Thyroid gland (tissue), 4 donors: ENCODE results near the gene GTF2H1. TPM values are rescaled to one million over a fixed set of nuclear protein-coding genes. Genes with fewer than 3 reads are reported as not detected.

Source experiments
- DNase-seq, 2 donors: peaks; one replicate each; pipeline ENCODE4 v3.0.0-alpha.2; 2019
- H3K27ac ChIP-seq, 3 donors: fragments of 200-600 bp; sonication (generic); 1 replicate in 2 of 3; 2 replicates in 1 of 3; pipeline ENCODE4 v1.5.1; 2016 to 2019; ENCODE audit warnings: mild to moderate bottlenecking in 1 of 3, moderate library complexity in 1 of 3
- H3K27me3 ChIP-seq: fragments of 200-600 bp; sonication (generic); one replicate; pipeline ENCODE4 v1.5.1; 2019
- H3K36me3 ChIP-seq, 2 donors: fragments of 200-600 bp; sonication (generic); one replicate each; pipeline ENCODE4 v1.5.1; 2016 to 2019
- H3K4me1 ChIP-seq, 2 donors: fragments of 200-600 bp; sonication (generic); one replicate each; pipeline ENCODE4 v1.5.1; 2017 to 2019
- H3K4me3 ChIP-seq, 3 donors: fragments of 200-600 bp; sonication (generic); replicated peaks in 1 of 3; 1 replicate in 2 of 3; 2 replicates in 1 of 3; pipeline ENCODE4 v1.5.1; 2016; ENCODE audit warnings: mild to moderate bottlenecking in 1 of 3
- H3K9me3 ChIP-seq: fragments of 200-600 bp; sonication (generic); one replicate; pipeline ENCODE4 v1.5.1; 2017
- CTCF ChIP-seq, 6 experiments: fragments of 200-600 bp in 3 of 6; fragments of 450-650 bp in 3 of 6; sonication (generic) in 3 of 6; IDR thresholded peaks; one replicate each; pipeline ENCODE4 v1.5.1; 2016 to 2019; ENCODE audit warnings: antibody characterized with exemption in 6 of 6, mild to moderate bottlenecking in 2 of 6, inconsistent platforms in 1 of 6, moderate library complexity in 1 of 6
- POLR2A ChIP-seq, 2 donors: fragments of 450-650 bp; IDR thresholded peaks; one replicate each; pipeline ENCODE4 v1.6.1; 2017; ENCODE audit warnings: antibody characterized with exemption in 2 of 2, mild to moderate bottlenecking in 2 of 2, moderate library complexity in 1 of 2
- WGBS, 2 donors: methylation state at CpG; one replicate each; pipeline ENCODE4 v1.1.5; 2017; 5-methylcytosine and 5-hydroxymethylcytosine counted together
- intact Hi-C: fragments of 100-400 bp; cut with DNase I; formaldehyde crosslinking; loops from one replicate; pipeline ENCODE4 v1.15.1; 2023
- total RNA-seq, 4 donors: library from RNA; depleted of rRNA; stranded (reverse); fragments of >200 nt; gene quantifications; one replicate each; pipeline ENCODE4 v1.2.3, GENCODE V29; 2016

The GTF2H1 gene
- 10 to 100 TPM; 61.9 to 81.4 (median 72.4) TPM for total RNA-seq

GRCh38 chr11:18321969-18322711 is at the start of gene GTF2H1, which contains the start of gene HPS5:
Gene GTF2H1, plus strand, starts transcription at chr11:18322567. Its CDS starts 10,508 bp downstream, at chr11:18333075.
Gene HPS5, minus strand, starts transcription at chr11:18322140. Its CDS starts 4,282 bp downstream, at chr11:18317858.
- WGBS, 2 donors = 0 to 1% methylated on average over 26 to 36 of the region's 61 CpGs
- H3K27ac ChIP-seq = peak within 1 kb of the TSS; percentile 98 to 100 (median 98)
- peaks cover 27 to 32% of the 10 kb centered on the region in 2 donors for H3K4me1 ChIP-seq
- no peaks in the 10 kb centered on the region for H3K9me3 ChIP-seq
- TF ChIP-seq CTCF (IDR thresholded peaks at IDR 0.05) (no peak), POLR2A (IDR thresholded peaks at IDR 0.05) (peak in 1 of 2 donors; percentile 85)
- DNase-seq = peak; percentile 96
- no peaks in the 10 kb centered on the region for H3K36me3 ChIP-seq
- intact Hi-C loops = loop anchor here (5.0 kb wide), 2 partner anchors 75 to 310 kb away; partner anchors contain the start of gene SPTY2D1
- peak within 1 kb of the TSS; percentile 84 to 100 (median 91) for H3K4me3 ChIP-seq
- no peaks in the 10 kb centered on the region for H3K27me3 ChIP-seq

DNA sequence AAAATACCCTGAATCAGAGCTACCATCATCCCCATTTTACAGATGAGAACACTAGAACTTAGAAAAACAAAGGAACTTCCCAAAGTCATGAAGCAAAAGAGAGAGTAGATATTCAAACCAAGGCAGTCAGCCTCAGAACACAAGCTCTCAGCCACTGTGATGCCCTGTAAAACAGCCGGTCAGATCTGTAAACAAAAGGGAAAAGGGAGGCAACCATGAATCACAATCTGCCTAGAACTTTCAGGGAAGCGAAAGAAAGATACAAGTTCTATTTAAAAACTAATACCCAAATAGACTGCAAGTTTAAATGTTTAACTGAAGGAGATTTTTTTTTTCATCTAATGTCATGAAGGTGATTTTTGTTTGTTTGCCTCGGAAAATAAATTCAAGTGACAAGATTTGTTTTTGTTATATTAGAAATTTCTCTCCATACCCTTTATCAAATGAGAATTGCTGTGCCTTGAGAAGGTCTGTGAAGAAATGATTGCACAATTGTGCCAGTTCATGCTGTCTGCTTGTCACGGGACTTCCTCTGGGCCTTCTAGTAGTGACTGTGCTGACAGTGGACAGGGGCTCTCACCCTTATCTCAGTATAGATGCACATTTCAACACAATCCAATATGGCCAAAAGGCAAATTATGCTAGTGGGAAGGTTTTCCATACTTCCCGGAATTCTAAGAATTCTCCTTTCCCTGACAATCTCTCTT is 44.6 kb upstream of the GTF2H1 start:
- no peak for TF ChIP-seq CTCF (IDR thresholded peaks at IDR 0.05)
- TF ChIP-seq POLR2A (IDR thresholded peaks at IDR 0.05) = no peak
- H3K9me3 ChIP-seq = no peaks in the 10 kb centered on the region
- intact Hi-C loops = no loop called here
- no peak overlapping the region for H3K27ac ChIP-seq
- WGBS, 2 donors = 91% methylated on average over 5 of the region's 5 CpGs
- DNase-seq = no peak
- no peaks in the 10 kb centered on the region for H3K27me3 ChIP-seq
- H3K4me1 ChIP-seq = no peaks in the 10 kb centered on the region
- peaks cover 15 to 20% of the 10 kb centered on the region in 2 donors for H3K36me3 ChIP-seq
- H3K4me3 ChIP-seq = no peak overlapping the region

DNA sequence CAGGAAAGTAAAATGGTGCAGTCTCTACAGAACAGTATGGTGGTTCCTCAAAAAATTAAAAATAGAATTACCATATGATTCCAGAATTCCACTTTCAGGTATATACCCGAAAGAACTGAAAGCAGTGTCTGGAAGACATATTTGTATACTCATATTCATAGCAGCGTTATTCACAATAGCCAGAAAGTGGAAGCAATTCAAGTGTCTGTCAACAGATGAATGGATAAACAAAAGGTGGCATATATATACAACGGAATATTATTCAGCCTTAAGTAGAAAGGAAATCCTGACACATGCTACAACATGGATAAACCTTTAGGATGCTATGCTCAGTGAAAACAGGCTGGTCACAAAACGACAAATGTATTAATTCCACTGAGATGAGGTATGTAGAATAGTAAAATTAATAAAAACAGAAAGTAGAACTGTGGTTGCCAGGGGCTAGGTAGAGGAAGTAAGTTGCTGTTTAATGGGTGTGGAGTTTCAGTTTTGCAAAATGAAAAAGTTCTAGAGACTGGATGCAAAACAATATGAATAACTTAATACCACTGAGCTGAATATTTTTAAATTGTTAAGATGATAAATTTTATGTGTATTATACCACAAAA is 41.8 kb upstream of the GTF2H1 start:
- Histone ChIP-seq H3K4me1 (no peaks in the 10 kb centered on the region), H3K27me3 (no peaks in the 10 kb centered on the region), H3K36me3 (peaks cover 20 to 32% of the 10 kb centered on the region in 2 donors), H3K9me3 (no peaks in the 10 kb centered on the region), H3K27ac (no peak overlapping the region), H3K4me3 (no peak overlapping the region)
- DNase-seq = no peak
- 80 to 88% methylated on average over 4 of the region's 4 CpGs for WGBS, 2 donors
- intact Hi-C loops = no loop called here
- no peak for TF ChIP-seq POLR2A (IDR thresholded peaks at IDR 0.05)
- no peak for TF ChIP-seq CTCF (IDR thresholded peaks at IDR 0.05)

GRCh38 chr11:18282626-18283025 is 39.7 kb upstream of the GTF2H1 start:
- H3K27ac ChIP-seq = no peak overlapping the region
- no peak for DNase-seq
- no peaks in the 10 kb centered on the region for H3K27me3 ChIP-seq
- WGBS, 2 donors = 90 to 92% methylated on average over 2 of the region's 2 CpGs
- no peak overlapping the region for H3K4me3 ChIP-seq
- H3K4me1 ChIP-seq = no peaks in the 10 kb centered on the region
- intact Hi-C loops = no loop called here
- H3K9me3 ChIP-seq = no peaks in the 10 kb centered on the region
- peaks cover 36 to 52% of the 10 kb centered on the region in 2 donors for H3K36me3 ChIP-seq
- no peak for TF ChIP-seq CTCF (IDR thresholded peaks at IDR 0.05)
- TF ChIP-seq POLR2A (IDR thresholded peaks at IDR 0.05) = no peak
